HG03108 (cell line): ENCODE data around the gene P3H1.

Experiments used
- ATAC-seq: cut with Tn5 transposase; IDR thresholded peaks from one replicate; pipeline ENCODE4 v1.9.1; 2021; ENCODE audit warnings: moderate library complexity; ENCODE audit not compliant: unreplicated experiment

Gene P3H1

GRCh38 chr1:42746436-42747105 is 20.3 kb downstream of the P3H1 start:
- no peak for ATAC-seq

GRCh38 chr1:42745851-42746250 is 21.0 kb downstream of the P3H1 start:
- ATAC-seq: no peak

GRCh38 chr1:42744148-42744413 is 22.7 kb downstream of the P3H1 start:
- ATAC-seq: no peak

- no peak for ATAC-seq
Measured at GRCh38 chr1:42743317-42744147, 23.3 kb downstream of the P3H1 start.

- no peak for ATAC-seq
Measured at GRCh38 chr1:42742617-42743316, 24.1 kb downstream of the P3H1 start.

GRCh38 chr1:42742141-42742540 is 24.7 kb downstream of the P3H1 start:
- ATAC-seq: no peak

- no peak for ATAC-seq
Measured at GRCh38 chr1:42741706-42742105, 25.1 kb downstream of the P3H1 start.

GRCh38 chr1:42740851-42741580 is 25.8 kb downstream of the P3H1 start:
- no peak for ATAC-seq

GRCh38 chr1:42739753-42740700 is 26.8 kb downstream of the P3H1 start, which contains the start of gene CLDN19:
Gene CLDN19 (minus strand): TSS chr1:42740236. CDS start chr1:42740063, 173 bp downstream.
- ATAC-seq: no peak

- no peak for ATAC-seq
Measured at GRCh38 chr1:42738678-42739226, 28.1 kb downstream of the P3H1 start.

- no peak for ATAC-seq
Measured at GRCh38 chr1:42737986-42738677, 28.7 kb downstream of the P3H1 start.

- no peak for ATAC-seq
Measured at GRCh38 chr1:42737257-42737656, 29.6 kb downstream of the P3H1 start.

GRCh38 chr1:42736571-42737200 is 30.1 kb downstream of the P3H1 start:
- no peak for ATAC-seq

- no peak for ATAC-seq
Measured at GRCh38 chr1:42736152-42736551, 30.7 kb downstream of the P3H1 start.

- no peak for ATAC-seq
Measured at GRCh38 chr1:42735477-42736105, 31.2 kb downstream of the P3H1 start.

- no peak for ATAC-seq
Measured at GRCh38 chr1:42735056-42735455, 31.8 kb downstream of the P3H1 start.

- ATAC-seq: no peak
Measured at GRCh38 chr1:42734201-42735035, 32.4 kb downstream of the P3H1 start.
